ENCODE results near the gene SH3BP4.

DNA sequence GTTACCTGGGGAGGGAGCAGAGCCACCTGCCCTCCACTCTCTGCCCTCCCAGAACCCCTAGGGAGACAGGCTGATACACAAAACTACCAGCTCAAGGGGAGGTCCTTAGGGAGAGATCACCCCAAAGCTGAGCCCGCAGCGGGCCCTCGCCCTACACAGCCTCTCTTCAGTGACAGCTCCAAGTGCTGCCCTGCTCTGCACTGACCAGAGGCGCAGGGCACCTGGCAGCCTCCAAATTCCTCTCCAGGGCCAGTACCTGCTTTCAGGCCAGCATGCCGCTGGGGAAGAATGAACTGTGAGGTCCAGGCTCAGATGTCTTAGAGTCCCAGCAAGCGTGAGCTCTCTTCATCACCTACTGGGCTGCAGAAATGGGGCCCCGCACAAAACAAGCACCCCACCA is 11.3 kb upstream of the SH3BP4 start:
- TF ChIP-seq, protein P1, sequence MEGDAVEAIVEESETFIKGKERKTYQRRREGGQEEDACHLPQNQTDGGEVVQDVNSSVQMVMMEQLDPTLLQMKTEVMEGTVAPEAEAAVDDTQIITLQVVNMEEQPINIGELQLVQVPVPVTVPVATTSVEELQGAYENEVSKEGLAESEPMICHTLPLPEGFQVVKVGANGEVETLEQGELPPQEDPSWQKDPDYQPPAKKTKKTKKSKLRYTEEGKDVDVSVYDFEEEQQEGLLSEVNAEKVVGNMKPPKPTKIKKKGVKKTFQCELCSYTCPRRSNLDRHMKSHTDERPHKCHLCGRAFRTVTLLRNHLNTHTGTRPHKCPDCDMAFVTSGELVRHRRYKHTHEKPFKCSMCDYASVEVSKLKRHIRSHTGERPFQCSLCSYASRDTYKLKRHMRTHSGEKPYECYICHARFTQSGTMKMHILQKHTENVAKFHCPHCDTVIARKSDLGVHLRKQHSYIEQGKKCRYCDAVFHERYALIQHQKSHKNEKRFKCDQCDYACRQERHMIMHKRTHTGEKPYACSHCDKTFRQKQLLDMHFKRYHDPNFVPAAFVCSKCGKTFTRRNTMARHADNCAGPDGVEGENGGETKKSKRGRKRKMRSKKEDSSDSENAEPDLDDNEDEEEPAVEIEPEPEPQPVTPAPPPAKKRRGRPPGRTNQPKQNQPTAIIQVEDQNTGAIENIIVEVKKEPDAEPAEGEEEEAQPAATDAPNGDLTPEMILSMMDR (conservative IDR thresholded peaks at IDR 0.05 in 1 of 2, IDR thresholded peaks at IDR 0.05 in 1 of 2; ENCODE audit: extremely low read depth in 1 of 2, insufficient read depth in 1 of 2, low read depth in 1 of 2, low read length in 2 of 2) = no peak
- no peak for TF ChIP-seq EZH2 (IDR thresholded peaks at IDR 0.05; ENCODE audit: borderline replicate concordance, low read length)

Measured in mammary epithelial cell (primary cell).